ENCODE results near the gene CAND2. TPM values are rescaled to one million over a fixed set of nuclear protein-coding genes. Genes with fewer than 3 reads are reported as not detected.
"Not testable (repeated sequence)": the region's sequence is repeated elsewhere in the genome, so short reads cannot be mapped to it uniquely, and the experiment has no call there.

The CAND2 gene
- total RNA-seq, 4 donors from 2014 or later = 1.0 to 1.4 (median 1.3) TPM

DNA sequence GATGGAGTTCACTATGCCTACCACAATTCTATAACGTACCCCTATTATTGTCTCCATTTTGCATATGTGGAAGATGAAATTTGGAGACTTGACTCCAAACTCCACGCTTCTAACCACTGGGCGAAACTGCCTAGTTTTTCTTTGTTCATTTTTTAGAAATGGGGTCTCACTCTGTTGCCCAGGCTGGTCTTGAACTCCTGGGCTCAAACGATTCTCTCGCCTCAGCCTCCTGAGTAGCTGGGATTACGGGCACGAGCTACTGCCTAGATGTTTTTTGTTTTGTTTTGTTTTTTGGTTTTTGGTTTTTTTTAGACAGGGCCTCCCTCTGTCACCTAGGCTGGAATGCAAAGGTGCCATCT lies 45.5 kb downstream of the CAND2 start:
- TF ChIP-seq EP300 (IDR thresholded peaks at IDR 0.05) (no peak), POLR2AphosphoS5 (IDR thresholded peaks at IDR 0.05) (no peak), POLR2A (IDR thresholded peaks at IDR 0.05) (no peak)
- TF ChIP-seq, protein P1, sequence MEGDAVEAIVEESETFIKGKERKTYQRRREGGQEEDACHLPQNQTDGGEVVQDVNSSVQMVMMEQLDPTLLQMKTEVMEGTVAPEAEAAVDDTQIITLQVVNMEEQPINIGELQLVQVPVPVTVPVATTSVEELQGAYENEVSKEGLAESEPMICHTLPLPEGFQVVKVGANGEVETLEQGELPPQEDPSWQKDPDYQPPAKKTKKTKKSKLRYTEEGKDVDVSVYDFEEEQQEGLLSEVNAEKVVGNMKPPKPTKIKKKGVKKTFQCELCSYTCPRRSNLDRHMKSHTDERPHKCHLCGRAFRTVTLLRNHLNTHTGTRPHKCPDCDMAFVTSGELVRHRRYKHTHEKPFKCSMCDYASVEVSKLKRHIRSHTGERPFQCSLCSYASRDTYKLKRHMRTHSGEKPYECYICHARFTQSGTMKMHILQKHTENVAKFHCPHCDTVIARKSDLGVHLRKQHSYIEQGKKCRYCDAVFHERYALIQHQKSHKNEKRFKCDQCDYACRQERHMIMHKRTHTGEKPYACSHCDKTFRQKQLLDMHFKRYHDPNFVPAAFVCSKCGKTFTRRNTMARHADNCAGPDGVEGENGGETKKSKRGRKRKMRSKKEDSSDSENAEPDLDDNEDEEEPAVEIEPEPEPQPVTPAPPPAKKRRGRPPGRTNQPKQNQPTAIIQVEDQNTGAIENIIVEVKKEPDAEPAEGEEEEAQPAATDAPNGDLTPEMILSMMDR (IDR thresholded peaks at IDR 0.05) = no peak
- 49% methylated on average over 7 of the region's 7 CpGs for WGBS
- DNase-seq (ENCODE audit: low spot score in 2 of 2) = no peak
- H3K27me3 ChIP-seq = no peaks in the 10 kb centered on the region
- peak overlapping the region; percentile 93 for H3K27ac ChIP-seq
- H3K4me3 ChIP-seq = peak overlapping the region; percentile 90
- H3K4me1 ChIP-seq = peaks cover 39% of the 10 kb centered on the region
- no peaks in the 10 kb centered on the region for H3K9me3 ChIP-seq
- peaks cover 28% of the 10 kb centered on the region for H3K36me3 ChIP-seq

DNA sequence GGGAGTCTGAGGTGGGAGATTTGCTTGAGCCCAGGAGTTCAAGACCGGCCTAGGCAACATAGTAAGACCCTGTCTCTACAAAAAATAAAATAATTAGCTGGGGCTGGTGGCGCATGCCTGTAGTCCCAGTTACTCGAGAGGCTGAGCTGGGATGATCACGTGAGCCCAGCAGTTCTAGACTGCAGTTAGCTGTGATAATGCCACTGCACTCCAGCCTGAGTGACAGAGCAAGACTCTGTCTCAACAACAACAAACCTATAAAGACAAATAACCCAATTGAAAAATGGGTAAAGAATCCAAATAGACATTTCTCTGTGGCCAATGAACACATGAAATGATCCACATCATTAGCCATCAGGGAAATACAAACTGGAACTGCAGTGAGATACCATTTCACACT lies 46.0 kb downstream of the CAND2 start:
- H3K4me1 ChIP-seq = peaks cover 34% of the 10 kb centered on the region
- no peak overlapping the region for H3K27ac ChIP-seq
- H3K9me3 ChIP-seq = no peaks in the 10 kb centered on the region
- H3K4me3 ChIP-seq = no peak overlapping the region
- H3K27me3 ChIP-seq = no peaks in the 10 kb centered on the region
- 98% methylated on average over 4 of the region's 4 CpGs for WGBS
- TF ChIP-seq EP300 (IDR thresholded peaks at IDR 0.05) = no peak
- TF ChIP-seq POLR2A (IDR thresholded peaks at IDR 0.05) = no peak
- TF ChIP-seq, protein P1 (IDR thresholded peaks at IDR 0.05) = no peak
- TF ChIP-seq POLR2AphosphoS5 (IDR thresholded peaks at IDR 0.05) = no peak
- DNase-seq (ENCODE audit: low spot score in 2 of 2) = no peak
- peaks cover 23% of the 10 kb centered on the region for H3K36me3 ChIP-seq

GRCh38 chr3:12845811-12846210 lies 49.3 kb downstream of the CAND2 start:
- no peak overlapping the region for H3K27ac ChIP-seq
- DNase-seq (ENCODE audit: low spot score in 2 of 2) = no peak
- TF ChIP-seq POLR2AphosphoS5 (IDR thresholded peaks at IDR 0.05) = no peak
- TF ChIP-seq, protein P1 (IDR thresholded peaks at IDR 0.05) = no peak
- TF ChIP-seq POLR2A (IDR thresholded peaks at IDR 0.05) = no peak
- no peak for TF ChIP-seq EP300 (IDR thresholded peaks at IDR 0.05)
- no peaks in the 10 kb centered on the region for H3K9me3 ChIP-seq
- peaks cover 3% of the 10 kb centered on the region for H3K4me1 ChIP-seq
- H3K36me3 ChIP-seq = no peaks in the 10 kb centered on the region
- 63% methylated on average over 1 of the region's 1 CpG for WGBS
- H3K4me3 ChIP-seq = no peak overlapping the region
- H3K27me3 ChIP-seq = no peaks in the 10 kb centered on the region

DNA sequence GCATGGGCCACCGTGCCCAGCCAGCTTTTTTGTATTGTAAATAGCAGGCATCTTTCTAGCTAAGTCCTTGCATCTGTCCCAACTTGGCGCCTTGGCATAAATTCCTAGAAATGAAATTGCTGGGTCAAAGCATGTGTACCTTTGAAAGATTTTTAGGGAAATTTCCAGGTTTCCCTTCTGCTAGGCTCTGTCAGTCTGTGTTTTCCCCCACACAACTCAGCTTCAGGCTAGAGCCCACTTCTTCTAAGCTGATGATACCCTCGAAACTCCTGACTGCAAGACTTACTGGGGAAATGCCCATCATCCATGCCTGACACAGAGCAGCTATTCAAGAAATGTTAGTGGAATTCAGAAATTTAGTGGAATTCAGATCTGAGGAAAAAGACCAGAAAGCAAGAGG lies 55.7 kb downstream of the CAND2 start:
- H3K27me3 ChIP-seq = no peaks in the 10 kb centered on the region
- H3K4me1 ChIP-seq = no peaks in the 10 kb centered on the region
- TF ChIP-seq, protein P1 (IDR thresholded peaks at IDR 0.05) = no peak
- TF ChIP-seq POLR2AphosphoS5 (IDR thresholded peaks at IDR 0.05) (no peak), EP300 (IDR thresholded peaks at IDR 0.05) (no peak), POLR2A (IDR thresholded peaks at IDR 0.05) (no peak)
- no peaks in the 10 kb centered on the region for H3K9me3 ChIP-seq
- WGBS = 78% methylated on average over 3 of the region's 3 CpGs
- no peak overlapping the region for H3K4me3 ChIP-seq
- no peak overlapping the region for H3K27ac ChIP-seq
- DNase-seq (ENCODE audit: low spot score in 2 of 2) = no peak
- no peaks in the 10 kb centered on the region for H3K36me3 ChIP-seq

DNA sequence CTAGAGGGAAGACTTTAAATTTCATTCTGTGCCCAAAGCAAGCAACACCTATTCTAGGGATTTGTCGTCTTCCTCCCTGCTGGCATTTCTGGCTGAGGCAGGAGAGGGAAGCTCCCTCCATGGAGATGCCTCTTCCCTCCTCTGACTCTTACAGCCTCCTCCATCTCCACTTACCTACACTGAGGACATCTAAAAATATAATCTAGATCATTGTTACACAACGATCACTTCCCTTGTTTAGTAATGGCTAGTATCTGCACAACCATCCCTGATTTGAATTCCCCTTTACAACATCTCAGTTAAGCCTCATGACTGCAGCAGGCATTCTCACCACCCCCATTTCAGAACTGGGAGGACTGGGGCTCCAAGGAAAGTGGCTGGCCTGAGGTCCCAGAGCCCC lies 57.4 kb downstream of the CAND2 start:
- not testable (repeated sequence) for H3K4me1 ChIP-seq; H3K27ac ChIP-seq; DNase-seq (ENCODE audit: low spot score in 2 of 2); H3K36me3 ChIP-seq; H3K9me3 ChIP-seq; H3K27me3 ChIP-seq; H3K4me3 ChIP-seq
- 61% methylated on average over 2 of the region's 2 CpGs for WGBS

GRCh38 chr3:12854565-12854964 lies 58.1 kb downstream of the CAND2 start:
- no peaks in the 10 kb centered on the region for H3K27me3 ChIP-seq
- no peaks in the 10 kb centered on the region for H3K36me3 ChIP-seq
- no peak for TF ChIP-seq EP300 (IDR thresholded peaks at IDR 0.05)
- no peak for TF ChIP-seq POLR2AphosphoS5 (IDR thresholded peaks at IDR 0.05)
- no peak for TF ChIP-seq POLR2A (IDR thresholded peaks at IDR 0.05)
- TF ChIP-seq, protein P1 (IDR thresholded peaks at IDR 0.05) = no peak
- H3K9me3 ChIP-seq = no peaks in the 10 kb centered on the region
- 66% methylated on average over 4 of the region's 4 CpGs for WGBS
- no peaks in the 10 kb centered on the region for H3K4me1 ChIP-seq
- no peak for DNase-seq (ENCODE audit: low spot score in 2 of 2)
- no peak overlapping the region for H3K4me3 ChIP-seq
- H3K27ac ChIP-seq = no peak overlapping the region
